GM19328 (cell line): ENCODE data around the gene KIF9.
"Not testable (repeated sequence)": the region's sequence is repeated elsewhere in the genome, so short reads cannot be mapped to it uniquely, and the experiment has no call there.

Experiments used
- ATAC-seq: cut with Tn5 transposase; IDR thresholded peaks from one replicate; pipeline ENCODE4 v1.9.1; 2021; ENCODE audit warnings: mild to moderate bottlenecking, moderate library complexity; ENCODE audit not compliant: unreplicated experiment

The KIF9 gene

GRCh38 chr3:47194994-47195393 is 87.6 kb downstream of the KIF9 start:
- no peak for ATAC-seq

- ATAC-seq, result no peak
Observed at GRCh38 chr3:47193871-47194859, 88.4 kb downstream of the KIF9 start.

GRCh38 chr3:47186285-47186684 is 96.3 kb downstream of the KIF9 start:
- ATAC-seq, result no peak

- not testable (repeated sequence) for ATAC-seq
Observed at GRCh38 chr3:47181685-47182084, 100.9 kb downstream of the KIF9 start.

- ATAC-seq, result not testable (repeated sequence)
Observed at GRCh38 chr3:47180011-47180410, 102.6 kb downstream of the KIF9 start.
